ENCODE data around the gene PCDHA1. TPM values are rescaled to one million over a fixed set of nuclear protein-coding genes. Genes with fewer than 3 reads are reported as not detected.

The PCDHA1 gene
- total RNA-seq, 1 experiment from 2014 or later, result not detected

- BruUV-seq (replicated peaks), result no TSS peak
- H3K4me3 ChIP-seq (ENCODE audit: low read depth in 2 of 2, low read length in 2 of 2), result no peak overlapping the region
- DNase-seq (ENCODE audit: low read depth, low spot score) (no peak), ATAC-seq (no peak)
- ChIA-PET POLR2A (no interaction called here), CTCF (no interaction called here)
- H3K27me3 ChIP-seq (ENCODE audit: control insufficient read depth, insufficient read depth, low read length), result no peaks in the 10 kb centered on the region
- no peaks in the 10 kb centered on the region for H3K9me3 ChIP-seq (ENCODE audit: control insufficient read depth, insufficient read depth, low read depth, low read length)
- in situ Hi-C loops (cut with HindIII; ENCODE audit: low pct_unique_long_range_greater_than_20kb, low sequenced_read_pairs), result no loop called here
- H3K4me1 ChIP-seq (ENCODE audit: control insufficient read depth, insufficient read depth, low read length), result no peaks in the 10 kb centered on the region
- intact Hi-C loops (cut with micrococcal nuclease; ENCODE audit: unreplicated experiment), result no loop called here
- H3K36me3 ChIP-seq (ENCODE audit: control insufficient read depth, insufficient read depth, low read length), result no peaks in the 10 kb centered on the region
- no peak for TF ChIP-seq TCF7L2 (IDR thresholded peaks at IDR 0.05; ENCODE audit: low read depth, low read length)
- TF ChIP-seq, protein P1, sequence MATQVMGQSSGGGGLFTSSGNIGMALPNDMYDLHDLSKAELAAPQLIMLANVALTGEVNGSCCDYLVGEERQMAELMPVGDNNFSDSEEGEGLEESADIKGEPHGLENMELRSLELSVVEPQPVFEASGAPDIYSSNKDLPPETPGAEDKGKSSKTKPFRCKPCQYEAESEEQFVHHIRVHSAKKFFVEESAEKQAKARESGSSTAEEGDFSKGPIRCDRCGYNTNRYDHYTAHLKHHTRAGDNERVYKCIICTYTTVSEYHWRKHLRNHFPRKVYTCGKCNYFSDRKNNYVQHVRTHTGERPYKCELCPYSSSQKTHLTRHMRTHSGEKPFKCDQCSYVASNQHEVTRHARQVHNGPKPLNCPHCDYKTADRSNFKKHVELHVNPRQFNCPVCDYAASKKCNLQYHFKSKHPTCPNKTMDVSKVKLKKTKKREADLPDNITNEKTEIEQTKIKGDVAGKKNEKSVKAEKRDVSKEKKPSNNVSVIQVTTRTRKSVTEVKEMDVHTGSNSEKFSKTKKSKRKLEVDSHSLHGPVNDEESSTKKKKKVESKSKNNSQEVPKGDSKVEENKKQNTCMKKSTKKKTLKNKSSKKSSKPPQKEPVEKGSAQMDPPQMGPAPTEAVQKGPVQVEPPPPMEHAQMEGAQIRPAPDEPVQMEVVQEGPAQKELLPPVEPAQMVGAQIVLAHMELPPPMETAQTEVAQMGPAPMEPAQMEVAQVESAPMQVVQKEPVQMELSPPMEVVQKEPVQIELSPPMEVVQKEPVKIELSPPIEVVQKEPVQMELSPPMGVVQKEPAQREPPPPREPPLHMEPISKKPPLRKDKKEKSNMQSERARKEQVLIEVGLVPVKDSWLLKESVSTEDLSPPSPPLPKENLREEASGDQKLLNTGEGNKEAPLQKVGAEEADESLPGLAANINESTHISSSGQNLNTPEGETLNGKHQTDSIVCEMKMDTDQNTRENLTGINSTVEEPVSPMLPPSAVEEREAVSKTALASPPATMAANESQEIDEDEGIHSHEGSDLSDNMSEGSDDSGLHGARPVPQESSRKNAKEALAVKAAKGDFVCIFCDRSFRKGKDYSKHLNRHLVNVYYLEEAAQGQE (IDR thresholded peaks at IDR 0.05; ENCODE audit: insufficient read depth in 1 of 2, low read depth in 2 of 2, low read length in 1 of 2), result no peak
- no peak for TF ChIP-seq POLR2AphosphoS5 (IDR thresholded peaks at IDR 0.05; ENCODE audit: low read depth, low read length)
- TF ChIP-seq SIN3A (IDR thresholded peaks at IDR 0.05; ENCODE audit: borderline replicate concordance, insufficient read depth, low read depth, low read length), result no peak
- TF ChIP-seq, protein P2, sequence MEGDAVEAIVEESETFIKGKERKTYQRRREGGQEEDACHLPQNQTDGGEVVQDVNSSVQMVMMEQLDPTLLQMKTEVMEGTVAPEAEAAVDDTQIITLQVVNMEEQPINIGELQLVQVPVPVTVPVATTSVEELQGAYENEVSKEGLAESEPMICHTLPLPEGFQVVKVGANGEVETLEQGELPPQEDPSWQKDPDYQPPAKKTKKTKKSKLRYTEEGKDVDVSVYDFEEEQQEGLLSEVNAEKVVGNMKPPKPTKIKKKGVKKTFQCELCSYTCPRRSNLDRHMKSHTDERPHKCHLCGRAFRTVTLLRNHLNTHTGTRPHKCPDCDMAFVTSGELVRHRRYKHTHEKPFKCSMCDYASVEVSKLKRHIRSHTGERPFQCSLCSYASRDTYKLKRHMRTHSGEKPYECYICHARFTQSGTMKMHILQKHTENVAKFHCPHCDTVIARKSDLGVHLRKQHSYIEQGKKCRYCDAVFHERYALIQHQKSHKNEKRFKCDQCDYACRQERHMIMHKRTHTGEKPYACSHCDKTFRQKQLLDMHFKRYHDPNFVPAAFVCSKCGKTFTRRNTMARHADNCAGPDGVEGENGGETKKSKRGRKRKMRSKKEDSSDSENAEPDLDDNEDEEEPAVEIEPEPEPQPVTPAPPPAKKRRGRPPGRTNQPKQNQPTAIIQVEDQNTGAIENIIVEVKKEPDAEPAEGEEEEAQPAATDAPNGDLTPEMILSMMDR (IDR thresholded peaks at IDR 0.05), result no peak
- no peak overlapping the region for H3K27ac ChIP-seq (ENCODE audit: low read length)
These were observed 202.7 kb downstream of the PCDHA1 start for GRCh38 chr5:140988608-140989007.

DNA sequence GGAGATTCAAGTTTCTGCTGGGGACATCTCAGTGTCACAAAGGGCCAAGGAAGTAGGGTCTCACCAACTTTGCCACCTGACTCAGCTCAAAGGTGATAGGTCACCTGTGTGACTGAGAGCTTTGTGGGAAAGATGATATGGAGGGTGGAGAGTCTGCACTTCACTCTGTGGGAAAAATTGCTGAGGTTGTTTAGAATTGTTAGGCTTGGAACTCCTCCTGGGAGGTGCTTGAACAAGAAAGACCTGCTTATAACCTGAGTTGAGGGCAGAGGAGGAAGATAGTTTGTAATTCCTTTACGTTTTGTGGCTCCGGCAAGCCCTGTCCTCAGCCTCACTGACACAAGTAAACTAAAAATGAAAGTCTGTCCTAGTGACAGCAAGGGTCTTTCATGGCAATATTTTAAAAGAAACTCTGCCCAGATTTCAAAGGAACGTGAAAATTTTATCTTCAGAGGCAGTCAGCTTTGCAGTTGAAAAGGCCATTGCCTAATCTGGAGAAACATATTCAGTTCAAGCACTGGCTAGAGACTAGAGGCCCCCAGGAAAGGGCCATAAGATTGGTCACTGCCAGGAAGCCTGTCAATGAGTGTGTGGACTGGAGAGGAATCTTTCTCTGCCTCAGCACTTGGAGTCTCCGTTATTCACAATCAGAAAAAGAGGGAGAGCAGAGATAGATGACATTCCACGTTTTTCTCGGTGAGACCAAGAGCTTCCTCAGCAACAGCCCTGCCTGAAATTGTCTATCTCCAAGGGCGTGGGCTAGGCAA lies 203.5 kb downstream of the PCDHA1 start:
- no peaks in the 10 kb centered on the region for H3K36me3 ChIP-seq (ENCODE audit: control insufficient read depth, insufficient read depth, low read length)
- ATAC-seq (no peak), DNase-seq (ENCODE audit: low read depth, low spot score) (no peak)
- ChIA-PET POLR2A (no interaction called here), CTCF (no interaction called here)
- no peak for TF ChIP-seq POLR2AphosphoS5 (IDR thresholded peaks at IDR 0.05; ENCODE audit: low read depth, low read length)
- TF ChIP-seq TCF7L2 (IDR thresholded peaks at IDR 0.05; ENCODE audit: low read depth, low read length), result no peak
- TF ChIP-seq, protein P1 (IDR thresholded peaks at IDR 0.05; ENCODE audit: insufficient read depth in 1 of 2, low read depth in 2 of 2, low read length in 1 of 2), result no peak
- no peak overlapping the region for H3K4me3 ChIP-seq (ENCODE audit: low read depth in 2 of 2, low read length in 2 of 2)
- no peak overlapping the region for H3K27ac ChIP-seq (ENCODE audit: low read length)
- no peaks in the 10 kb centered on the region for H3K4me1 ChIP-seq (ENCODE audit: control insufficient read depth, insufficient read depth, low read length)
- no peaks in the 10 kb centered on the region for H3K9me3 ChIP-seq (ENCODE audit: control insufficient read depth, insufficient read depth, low read depth, low read length)
- BruUV-seq (replicated peaks), result no TSS peak
- H3K27me3 ChIP-seq (ENCODE audit: control insufficient read depth, insufficient read depth, low read length), result no peaks in the 10 kb centered on the region
- intact Hi-C loops (cut with micrococcal nuclease; ENCODE audit: unreplicated experiment) (no loop called here), in situ Hi-C loops (cut with HindIII; ENCODE audit: low pct_unique_long_range_greater_than_20kb, low sequenced_read_pairs) (no loop called here)
